Measurements from ENCODE around the gene ZFPM1. TPM values are rescaled to one million over a fixed set of nuclear protein-coding genes. Genes with fewer than 3 reads are reported as not detected.

ZFPM1 gene
- total RNA-seq, 1 donor from 2014 or later: 6.2 TPM

GRCh38 chr16:88444826-88445582 lies 8.1 kb upstream of the ZFPM1 start:
- Histone ChIP-seq H3K4me3 (ENCODE audit: low read depth, low read length) (no peak overlapping the region), H3K36me3 (ENCODE audit: control insufficient read depth, insufficient read depth, low read length) (no peaks in the 10 kb centered on the region), H3K27me3 (ENCODE audit: control insufficient read depth, insufficient read depth, low read length) (peaks cover 48% of the 10 kb centered on the region)
- no peak for DNase-seq (ENCODE audit: low read depth)
- TF ChIP-seq CTCF (IDR thresholded peaks at IDR 0.05; ENCODE audit: insufficient read depth, low read length, poor library complexity, severe bottlenecking): no peak

- no peak for DNase-seq (ENCODE audit: low read depth)
- peaks cover 48% of the 10 kb centered on the region for H3K27me3 ChIP-seq (ENCODE audit: control insufficient read depth, insufficient read depth, low read length)
- no peak overlapping the region for H3K4me3 ChIP-seq (ENCODE audit: low read depth, low read length)
- no peaks in the 10 kb centered on the region for H3K36me3 ChIP-seq (ENCODE audit: control insufficient read depth, insufficient read depth, low read length)
- no peak for TF ChIP-seq CTCF (IDR thresholded peaks at IDR 0.05; ENCODE audit: insufficient read depth, low read length, poor library complexity, severe bottlenecking)
These were observed 7.5 kb upstream of the ZFPM1 start for GRCh38 chr16:88445583-88445960.

- Histone ChIP-seq H3K4me3 (ENCODE audit: low read depth, low read length) (no peak overlapping the region), H3K36me3 (ENCODE audit: control insufficient read depth, insufficient read depth, low read length) (no peaks in the 10 kb centered on the region), H3K27me3 (ENCODE audit: control insufficient read depth, insufficient read depth, low read length) (peaks cover 48% of the 10 kb centered on the region)
- TF ChIP-seq CTCF (IDR thresholded peaks at IDR 0.05; ENCODE audit: insufficient read depth, low read length, poor library complexity, severe bottlenecking): no peak
- no peak for DNase-seq (ENCODE audit: low read depth)
These were observed 7.0 kb upstream of the ZFPM1 start for GRCh38 chr16:88446061-88446460.

- no peak for TF ChIP-seq CTCF (IDR thresholded peaks at IDR 0.05; ENCODE audit: insufficient read depth, low read length, poor library complexity, severe bottlenecking)
- H3K4me3 ChIP-seq (ENCODE audit: low read depth, low read length): no peak overlapping the region
- no peaks in the 10 kb centered on the region for H3K36me3 ChIP-seq (ENCODE audit: control insufficient read depth, insufficient read depth, low read length)
- no peak for DNase-seq (ENCODE audit: low read depth)
- peaks cover 48% of the 10 kb centered on the region for H3K27me3 ChIP-seq (ENCODE audit: control insufficient read depth, insufficient read depth, low read length)
These were observed 6.3 kb upstream of the ZFPM1 start for GRCh38 chr16:88446736-88447135.

- DNase-seq (ENCODE audit: low read depth): no peak
- TF ChIP-seq CTCF (IDR thresholded peaks at IDR 0.05; ENCODE audit: insufficient read depth, low read length, poor library complexity, severe bottlenecking): no peak
- peaks cover 52% of the 10 kb centered on the region for H3K27me3 ChIP-seq (ENCODE audit: control insufficient read depth, insufficient read depth, low read length)
- no peaks in the 10 kb centered on the region for H3K36me3 ChIP-seq (ENCODE audit: control insufficient read depth, insufficient read depth, low read length)
- H3K4me3 ChIP-seq (ENCODE audit: low read depth, low read length): no peak overlapping the region
These were observed 5.2 kb upstream of the ZFPM1 start for GRCh38 chr16:88447881-88448280.

Data from kidney epithelial cell (primary cell).